ENCODE data around the gene MS4A12. TPM values are rescaled to one million over a fixed set of nuclear protein-coding genes. Genes with fewer than 3 reads are reported as not detected.
A peak's percentile ranks its signal among the peaks of the same experiment; 100 is the strongest.
"Not testable (repeated sequence)": the region's sequence is repeated elsewhere in the genome, so short reads cannot be mapped to it uniquely, and the experiment has no call there.

The MS4A12 gene
- total RNA-seq: not detected

GRCh38 chr11:60492488-60493009 lies at the start of gene MS4A12:
MS4A12 (plus strand) TSS chr11:60492778; CDS start chr11:60497319, 4,541 bp downstream.
- no peaks in the 10 kb centered on the region for H3K27me3 ChIP-seq
- no peak for DNase-seq
- no peaks in the 10 kb centered on the region for H3K36me3 ChIP-seq
- H3K4me3 ChIP-seq: no peak within 1 kb of the TSS
- H3K4me1 ChIP-seq: no peaks in the 10 kb centered on the region
- intact Hi-C loops (cut with DNase I): no loop called here
- H3K27ac ChIP-seq: no peak within 1 kb of the TSS
- TF ChIP-seq CTCF (IDR thresholded peaks at IDR 0.05): no peak
- H3K9me3 ChIP-seq: no peaks in the 10 kb centered on the region
- WGBS, 2 donors: 56 to 63% methylated on average over 4 of the region's 4 CpGs

GRCh38 chr11:60447070-60447469 lies 45.5 kb upstream of the MS4A12 start:
- H3K4me1 ChIP-seq: no peaks in the 10 kb centered on the region
- H3K27me3 ChIP-seq: no peaks in the 10 kb centered on the region
- no peak overlapping the region for H3K27ac ChIP-seq
- no peak overlapping the region for H3K4me3 ChIP-seq
- DNase-seq: no peak
- H3K36me3 ChIP-seq: no peaks in the 10 kb centered on the region
- H3K9me3 ChIP-seq: no peaks in the 10 kb centered on the region
- intact Hi-C loops (cut with DNase I): no loop called here
- TF ChIP-seq CTCF (IDR thresholded peaks at IDR 0.05) (no peak), POLR2A (IDR thresholded peaks at IDR 0.05) (no peak)

GRCh38 chr11:60447846-60448245 lies 44.7 kb upstream of the MS4A12 start:
- Histone ChIP-seq H3K4me3 (no peak overlapping the region), H3K36me3 (no peaks in the 10 kb centered on the region), H3K27me3 (no peaks in the 10 kb centered on the region), H3K27ac (no peak overlapping the region), H3K4me1 (no peaks in the 10 kb centered on the region), H3K9me3 (no peaks in the 10 kb centered on the region)
- DNase-seq: no peak
- intact Hi-C loops (cut with DNase I): no loop called here
- TF ChIP-seq CTCF (IDR thresholded peaks at IDR 0.05) (no peak), POLR2A (IDR thresholded peaks at IDR 0.05) (no peak)

- DNase-seq; intact Hi-C loops (cut with DNase I): not testable (repeated sequence)
These were observed 41.4 kb upstream of the MS4A12 start for GRCh38 chr11:60451185-60451584.

GRCh38 chr11:60454212-60454611 lies 38.4 kb upstream of the MS4A12 start:
- TF ChIP-seq CTCF (IDR thresholded peaks at IDR 0.05) (no peak), POLR2A (IDR thresholded peaks at IDR 0.05) (no peak)
- H3K4me1 ChIP-seq: no peaks in the 10 kb centered on the region
- intact Hi-C loops (cut with DNase I): no loop called here

More at GRCh38 chr11:60451185-60451584, 41.4 kb upstream of the MS4A12 start:
- H3K9me3 ChIP-seq, H3K27ac ChIP-seq, H3K27me3 ChIP-seq, H3K4me1 ChIP-seq, H3K36me3 ChIP-seq, H3K4me3 ChIP-seq: not testable (repeated sequence)
- WGBS, 2 donors: no CpG with 5 or more reads among the region's 32 CpGs

GRCh38 chr11:60455531-60456042 lies 37.0 kb upstream of the MS4A12 start, which contains the start of gene MS4A1:
MS4A1 (plus strand) TSS chr11:60455847; CDS start chr11:60462375, 6,528 bp downstream.
- no peak for TF ChIP-seq CTCF (IDR thresholded peaks at IDR 0.05)
- peak in 1 of 4 donors; percentile 36 for TF ChIP-seq POLR2A (IDR thresholded peaks at IDR 0.05)
- no peak for DNase-seq
- intact Hi-C loops (cut with DNase I): no loop called here
- 57 to 67% methylated on average over 3 to 4 of the region's 4 CpGs for WGBS, 2 donors
- no peaks in the 10 kb centered on the region for H3K36me3 ChIP-seq
- no peaks in the 10 kb centered on the region for H3K9me3 ChIP-seq
- no peak within 1 kb of the TSS for H3K4me3 ChIP-seq
- no peaks in the 10 kb centered on the region for H3K27me3 ChIP-seq
- no peak within 1 kb of the TSS for H3K27ac ChIP-seq
- H3K4me1 ChIP-seq: no peaks in the 10 kb centered on the region

More at GRCh38 chr11:60454212-60454611, 38.4 kb upstream of the MS4A12 start:
- no peaks in the 10 kb centered on the region for H3K27me3 ChIP-seq
- H3K27ac ChIP-seq: no peak overlapping the region
- no peak overlapping the region for H3K4me3 ChIP-seq
- no peaks in the 10 kb centered on the region for H3K9me3 ChIP-seq
- DNase-seq: no peak
- H3K36me3 ChIP-seq: no peaks in the 10 kb centered on the region

Data from esophagus squamous epithelium (tissue), 5 donors.